Measurements from ENCODE around the gene ACTG1. TPM values are rescaled to one million over a fixed set of nuclear protein-coding genes. Genes with fewer than 3 reads are reported as not detected.

Gene ACTG1
- total and polyA plus RNA-seq, 4 donors = 347 to 1,699 (median 1,282) TPM

DNA sequence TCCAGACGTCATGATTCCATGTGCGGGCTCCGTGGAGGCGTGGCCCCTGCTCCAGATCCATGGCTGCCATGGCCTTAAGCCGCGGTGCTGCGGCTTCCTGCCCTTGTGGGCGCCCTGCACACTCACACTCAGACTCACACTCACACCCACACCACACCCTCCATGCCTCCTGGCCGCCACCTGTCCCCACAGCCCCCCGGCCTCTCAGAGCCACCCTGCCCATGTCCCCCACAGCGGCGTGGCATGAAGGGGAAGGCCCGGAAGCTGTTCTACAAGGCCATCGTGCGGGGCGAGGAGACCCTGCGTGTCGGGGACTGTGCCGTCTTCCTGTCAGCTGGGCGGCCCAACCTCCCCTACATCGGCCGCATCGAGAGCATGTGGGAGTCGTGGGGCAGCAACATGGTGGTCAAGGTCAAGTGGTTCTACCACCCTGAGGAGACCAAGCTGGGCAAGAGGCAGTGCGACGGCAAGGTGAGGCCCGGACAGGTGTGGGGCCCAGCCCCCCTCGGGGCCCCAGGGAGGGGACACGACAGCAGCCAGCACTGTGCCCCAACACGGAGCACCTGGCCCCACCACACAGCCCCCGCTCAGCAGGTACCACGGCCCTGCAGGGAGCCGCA is 50.0 kb downstream of the ACTG1 start:
- Histone ChIP-seq H3K9me3 (ENCODE audit: control insufficient read depth in 4 of 4, low read length in 3 of 4) (no peaks in the 10 kb centered on the region), H3K27ac (ENCODE audit: low read depth in 1 of 2, low read length in 2 of 2) (no peak overlapping the region), H3K36me3 (ENCODE audit: control insufficient read depth in 4 of 4, insufficient read depth in 3 of 4, low read depth in 1 of 4, low read length in 3 of 4) (peaks cover 0 to 12% (median 3%) of the 10 kb centered on the region in 4 donors), H3K9ac (ENCODE audit: low read depth in 1 of 2, low read length in 2 of 2) (no peak overlapping the region), H3K27me3 (ENCODE audit: control insufficient read depth in 4 of 4, insufficient read depth in 4 of 4, low read length in 3 of 4) (no peaks in the 10 kb centered on the region), H3K4me3 (ENCODE audit: low read depth in 1 of 3, low read length in 3 of 3) (no peak overlapping the region), H3K4me1 (ENCODE audit: control insufficient read depth in 4 of 4, insufficient read depth in 4 of 4, low read length in 3 of 4) (no peaks in the 10 kb centered on the region)
- WGBS = 96% methylated on average over 33 of the region's 33 CpGs
- no peak for TF ChIP-seq FOXA2 (IDR thresholded peaks at IDR 0.05)
- no peak for TF ChIP-seq NR2F2 (IDR thresholded peaks at IDR 0.05)
- TF ChIP-seq, protein P1, sequence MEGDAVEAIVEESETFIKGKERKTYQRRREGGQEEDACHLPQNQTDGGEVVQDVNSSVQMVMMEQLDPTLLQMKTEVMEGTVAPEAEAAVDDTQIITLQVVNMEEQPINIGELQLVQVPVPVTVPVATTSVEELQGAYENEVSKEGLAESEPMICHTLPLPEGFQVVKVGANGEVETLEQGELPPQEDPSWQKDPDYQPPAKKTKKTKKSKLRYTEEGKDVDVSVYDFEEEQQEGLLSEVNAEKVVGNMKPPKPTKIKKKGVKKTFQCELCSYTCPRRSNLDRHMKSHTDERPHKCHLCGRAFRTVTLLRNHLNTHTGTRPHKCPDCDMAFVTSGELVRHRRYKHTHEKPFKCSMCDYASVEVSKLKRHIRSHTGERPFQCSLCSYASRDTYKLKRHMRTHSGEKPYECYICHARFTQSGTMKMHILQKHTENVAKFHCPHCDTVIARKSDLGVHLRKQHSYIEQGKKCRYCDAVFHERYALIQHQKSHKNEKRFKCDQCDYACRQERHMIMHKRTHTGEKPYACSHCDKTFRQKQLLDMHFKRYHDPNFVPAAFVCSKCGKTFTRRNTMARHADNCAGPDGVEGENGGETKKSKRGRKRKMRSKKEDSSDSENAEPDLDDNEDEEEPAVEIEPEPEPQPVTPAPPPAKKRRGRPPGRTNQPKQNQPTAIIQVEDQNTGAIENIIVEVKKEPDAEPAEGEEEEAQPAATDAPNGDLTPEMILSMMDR (IDR thresholded peaks at IDR 0.05; ENCODE audit: low read depth, low read length, missing input control) = no peak
- TF ChIP-seq, protein P2, sequence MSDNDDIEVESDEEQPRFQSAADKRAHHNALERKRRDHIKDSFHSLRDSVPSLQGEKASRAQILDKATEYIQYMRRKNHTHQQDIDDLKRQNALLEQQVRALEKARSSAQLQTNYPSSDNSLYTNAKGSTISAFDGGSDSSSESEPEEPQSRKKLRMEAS (IDR thresholded peaks at IDR 0.05) = no peak
- no peak for DNase-seq (ENCODE audit: low spot score)

DNA sequence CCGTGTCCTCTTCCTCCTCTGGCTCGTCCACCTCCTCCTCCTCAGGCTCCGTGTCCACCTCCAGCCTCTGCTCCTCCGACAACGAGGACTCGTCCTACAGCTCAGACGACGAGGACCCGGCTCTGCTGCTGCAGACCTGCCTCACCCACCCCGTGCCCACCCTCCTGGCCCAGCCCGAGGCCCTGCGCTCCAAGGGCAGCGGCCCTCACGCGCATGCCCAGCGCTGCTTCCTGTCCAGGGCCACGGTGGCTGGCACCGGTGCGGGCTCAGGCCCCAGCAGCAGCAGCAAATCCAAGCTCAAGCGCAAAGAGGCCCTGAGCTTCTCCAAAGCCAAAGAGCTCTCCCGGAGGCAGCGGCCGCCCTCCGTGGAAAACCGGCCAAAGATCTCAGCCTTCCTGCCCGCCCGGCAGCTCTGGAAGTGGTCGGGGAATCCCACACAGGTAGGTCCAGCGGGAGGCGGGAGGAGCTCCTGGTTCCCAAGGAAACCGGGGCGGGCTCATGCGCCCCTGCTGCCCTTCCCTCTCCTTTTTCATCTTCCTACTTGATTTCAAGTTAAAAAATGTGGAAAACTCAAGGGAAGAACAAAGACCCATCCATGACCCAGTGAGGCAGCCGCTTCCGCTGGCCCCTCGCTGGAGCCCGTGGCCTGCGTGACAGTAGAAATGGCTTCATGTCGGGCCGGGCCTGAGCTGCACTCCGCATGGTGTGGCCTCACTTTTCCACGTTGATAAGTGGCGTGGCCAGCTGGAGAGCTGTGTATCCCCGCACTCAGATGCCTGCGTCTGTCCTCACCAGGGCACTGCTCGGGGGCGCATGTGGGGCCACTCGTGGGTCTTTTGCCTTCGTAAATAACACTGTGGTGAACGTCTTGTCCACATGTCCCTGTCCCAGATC is 50.7 kb downstream of the ACTG1 start:
- Histone ChIP-seq H3K4me1 (ENCODE audit: control insufficient read depth in 4 of 4, insufficient read depth in 4 of 4, low read length in 3 of 4) (no peaks in the 10 kb centered on the region), H3K4me3 (ENCODE audit: low read depth in 1 of 3, low read length in 3 of 3) (no peak overlapping the region), H3K27me3 (ENCODE audit: control insufficient read depth in 4 of 4, insufficient read depth in 4 of 4, low read length in 3 of 4) (no peaks in the 10 kb centered on the region), H3K9me3 (ENCODE audit: control insufficient read depth in 4 of 4, low read length in 3 of 4) (no peaks in the 10 kb centered on the region), H3K27ac (ENCODE audit: low read depth in 1 of 2, low read length in 2 of 2) (no peak overlapping the region), H3K9ac (ENCODE audit: low read depth in 1 of 2, low read length in 2 of 2) (no peak overlapping the region), H3K36me3 (ENCODE audit: control insufficient read depth in 4 of 4, insufficient read depth in 3 of 4, low read depth in 1 of 4, low read length in 3 of 4) (peaks cover 0 to 12% (median 3%) of the 10 kb centered on the region in 4 donors)
- DNase-seq (ENCODE audit: low spot score) = no peak
- 95% methylated on average over 50 of the region's 50 CpGs for WGBS
- no peak for TF ChIP-seq FOXA2 (IDR thresholded peaks at IDR 0.05)

DNA sequence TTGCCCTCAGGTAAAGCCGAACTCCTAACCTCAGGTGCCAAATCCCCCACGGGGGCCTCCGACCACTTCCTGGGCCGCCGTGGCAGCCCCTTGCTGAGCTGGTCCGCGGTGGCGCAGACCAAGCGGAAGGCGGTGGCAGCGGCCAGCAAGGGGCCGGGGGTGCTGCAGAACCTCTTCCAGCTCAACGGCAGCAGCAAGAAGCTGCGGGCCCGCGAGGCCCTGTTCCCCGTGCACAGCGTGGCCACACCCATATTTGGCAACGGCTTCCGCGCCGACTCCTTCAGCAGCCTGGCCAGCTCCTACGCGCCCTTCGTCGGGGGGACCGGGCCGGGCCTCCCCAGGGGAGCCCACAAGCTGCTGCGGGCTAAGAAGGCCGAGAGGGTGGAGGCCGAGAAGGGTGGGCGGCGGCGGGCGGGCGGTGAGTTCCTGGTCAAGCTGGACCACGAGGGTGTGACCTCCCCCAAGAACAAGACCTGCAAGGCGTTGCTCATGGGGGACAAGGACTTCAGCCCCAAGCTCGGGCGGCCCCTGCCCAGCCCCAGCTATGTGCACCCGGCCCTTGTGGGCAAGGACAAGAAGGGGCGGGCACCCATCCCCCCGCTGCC is 51.6 kb downstream of the ACTG1 start:
- H3K36me3 ChIP-seq (ENCODE audit: control insufficient read depth in 4 of 4, insufficient read depth in 3 of 4, low read depth in 1 of 4, low read length in 3 of 4) = peaks cover 0 to 12% (median 3%) of the 10 kb centered on the region in 4 donors

More for the DNA sequence above, 51.6 kb downstream of the ACTG1 start:
- no peaks in the 10 kb centered on the region for H3K4me1 ChIP-seq (ENCODE audit: control insufficient read depth in 4 of 4, insufficient read depth in 4 of 4, low read length in 3 of 4)
- TF ChIP-seq, protein P3, sequence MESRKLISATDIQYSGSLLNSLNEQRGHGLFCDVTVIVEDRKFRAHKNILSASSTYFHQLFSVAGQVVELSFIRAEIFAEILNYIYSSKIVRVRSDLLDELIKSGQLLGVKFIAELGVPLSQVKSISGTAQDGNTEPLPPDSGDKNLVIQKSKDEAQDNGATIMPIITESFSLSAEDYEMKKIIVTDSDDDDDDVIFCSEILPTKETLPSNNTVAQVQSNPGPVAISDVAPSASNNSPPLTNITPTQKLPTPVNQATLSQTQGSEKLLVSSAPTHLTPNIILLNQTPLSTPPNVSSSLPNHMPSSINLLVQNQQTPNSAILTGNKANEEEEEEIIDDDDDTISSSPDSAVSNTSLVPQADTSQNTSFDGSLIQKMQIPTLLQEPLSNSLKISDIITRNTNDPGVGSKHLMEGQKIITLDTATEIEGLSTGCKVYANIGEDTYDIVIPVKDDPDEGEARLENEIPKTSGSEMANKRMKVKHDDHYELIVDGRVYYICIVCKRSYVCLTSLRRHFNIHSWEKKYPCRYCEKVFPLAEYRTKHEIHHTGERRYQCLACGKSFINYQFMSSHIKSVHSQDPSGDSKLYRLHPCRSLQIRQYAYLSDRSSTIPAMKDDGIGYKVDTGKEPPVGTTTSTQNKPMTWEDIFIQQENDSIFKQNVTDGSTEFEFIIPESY (IDR thresholded peaks at IDR 0.05) = no peak
- TF ChIP-seq SP1 (IDR thresholded peaks at IDR 0.05) = no peak
- TF ChIP-seq, protein P1 (IDR thresholded peaks at IDR 0.05; ENCODE audit: low read depth, low read length, missing input control) = no peak
- H3K27me3 ChIP-seq (ENCODE audit: control insufficient read depth in 4 of 4, insufficient read depth in 4 of 4, low read length in 3 of 4) = no peaks in the 10 kb centered on the region
- no peak overlapping the region for H3K27ac ChIP-seq (ENCODE audit: low read depth in 1 of 2, low read length in 2 of 2)
- no peak overlapping the region for H3K4me3 ChIP-seq (ENCODE audit: low read depth in 1 of 3, low read length in 3 of 3)
- no peak overlapping the region for H3K9ac ChIP-seq (ENCODE audit: low read depth in 1 of 2, low read length in 2 of 2)
- no peak for DNase-seq (ENCODE audit: low spot score)
- WGBS = 91% methylated on average over 43 of the region's 43 CpGs
- no peaks in the 10 kb centered on the region for H3K9me3 ChIP-seq (ENCODE audit: control insufficient read depth in 4 of 4, low read length in 3 of 4)

Other genes with a start within 250 kb of the ACTG1 start
- 100 to 1,000 TPM in 1 of 2 donors, 10 to 100 TPM in 1; 34.2 to 117 TPM for gene SLC38A10, start 217.5 kb downstream of the ACTG1 start, total RNA-seq
- gene SLC38A10, start 217.5 kb downstream of the ACTG1 start, polyA plus RNA-seq = 10 to 100 TPM; 29.3 to 75.2 TPM
- 1 to 10 TPM; 3.2 to 3.9 TPM for gene BAHCC1, start 117.3 kb downstream of the ACTG1 start, total RNA-seq
- 1 to 10 TPM in 1 of 2 donors, under 1 TPM in 1; 0.76 to 1.9 TPM for gene BAHCC1, start 117.3 kb downstream of the ACTG1 start, polyA plus RNA-seq
- gene FSCN2, start 15.6 kb upstream of the ACTG1 start, total RNA-seq = under 1 TPM; 0.09 to 0.42 TPM
- not detected for gene FSCN2, start 15.6 kb upstream of the ACTG1 start, polyA plus RNA-seq
- 10 to 100 TPM in 1 of 2 donors, 1 to 10 TPM in 1; 8.7 to 10.6 TPM for gene FAAP100, start 39.6 kb upstream of the ACTG1 start, total RNA-seq
- 10 to 100 TPM in 1 of 2 donors, 1 to 10 TPM in 1; 8.1 to 14.7 TPM for gene FAAP100, start 39.6 kb upstream of the ACTG1 start, polyA plus RNA-seq
- 10 to 100 TPM; 65.6 to 67.4 TPM for gene NPLOC4, start 124.3 kb upstream of the ACTG1 start, total RNA-seq
- gene NPLOC4, start 124.3 kb upstream of the ACTG1 start, polyA plus RNA-seq = 10 to 100 TPM; 23.5 to 35.7 TPM
- gene TSPAN10, start 124.4 kb upstream of the ACTG1 start, total RNA-seq = under 1 TPM; 0.17 to 0.84 TPM
- gene TSPAN10, start 124.4 kb upstream of the ACTG1 start, polyA plus RNA-seq = under 1 TPM; 0.22 to 0.36 TPM
- gene PDE6G, start 143.7 kb upstream of the ACTG1 start, total RNA-seq = 1 to 10 TPM in 1 of 2 donors, under 1 TPM in 1; 0.25 to 1.2 TPM
- 1 to 10 TPM; 1.3 to 1.9 TPM for gene PDE6G, start 143.7 kb upstream of the ACTG1 start, polyA plus RNA-seq
- gene OXLD1, start 153.8 kb upstream of the ACTG1 start, total RNA-seq = 10 to 100 TPM; 11.2 to 15.2 TPM
- gene OXLD1, start 153.8 kb upstream of the ACTG1 start, polyA plus RNA-seq = 10 to 100 TPM; 22.8 to 26.4 TPM
- 1 to 10 TPM; 4.3 to 4.8 TPM for gene CCDC137, start 153.9 kb upstream of the ACTG1 start, total RNA-seq
- gene CCDC137, start 153.9 kb upstream of the ACTG1 start, polyA plus RNA-seq = 1 to 10 TPM; 5.7 to 6.9 TPM
- gene ARL16, start 171.0 kb upstream of the ACTG1 start, total RNA-seq = 10 to 100 TPM in 1 of 2 donors, 1 to 10 TPM in 1; 9.8 to 12.9 TPM
- gene ARL16, start 171.0 kb upstream of the ACTG1 start, polyA plus RNA-seq = 10 to 100 TPM in 1 of 2 donors, 1 to 10 TPM in 1; 7.9 to 24.3 TPM
- gene HGS, start 171.2 kb upstream of the ACTG1 start, total RNA-seq = 10 to 100 TPM; 27.6 to 31.6 TPM
- 10 to 100 TPM; 21.8 to 28.7 TPM for gene HGS, start 171.2 kb upstream of the ACTG1 start, polyA plus RNA-seq
- 10 to 100 TPM in 1 of 2 donors, 1 to 10 TPM in 1; 9.1 to 15.1 TPM for gene MRPL12, start 190.6 kb upstream of the ACTG1 start, total RNA-seq
- 100 to 1,000 TPM; 103 to 121 TPM for gene MRPL12, start 190.6 kb upstream of the ACTG1 start, polyA plus RNA-seq
- 10 to 100 TPM; 19.8 to 54.6 TPM for gene SLC25A10, start 199.5 kb upstream of the ACTG1 start, total RNA-seq
- gene SLC25A10, start 199.5 kb upstream of the ACTG1 start, polyA plus RNA-seq = 10 to 100 TPM; 36.7 to 51.2 TPM